K562 (cell line): Measurements from ENCODE around the gene TAS2R31. TPM values are rescaled to one million over a fixed set of nuclear protein-coding genes. Genes with fewer than 3 reads are reported as not detected.
"Not testable (repeated sequence)": the region's sequence is repeated elsewhere in the genome, so short reads cannot be mapped to it uniquely, and the experiment has no call there.

Source experiments
- ATAC-seq: fragments of 200-7000 bp; cut with Tn5 transposase; 3 replicates; pipeline ENCODE4 v1.9.1; 2020; ENCODE audit warnings: moderate library complexity
- BruUV-seq: library from RNA; stranded (reverse); fragments of 400-500 nt; replicated peaks from 2 replicates; lab custom pipeline; 2021; lab: Mats Ljungman, UMichigan
- CTCF ChIA-PET: fragments of 300-600 bp; formaldehyde crosslinking; extraction: SDS; loops from one replicate; lab custom pipeline; 2021; ENCODE audit warnings: low intra/inter-chr PET ratio; lab: Yijun Ruan, JAX
- POLR2A ChIA-PET: fragments of 300-600, 350-650 bp; sonication (Branson Sonifier 250); formaldehyde crosslinking; extraction: SDS; loops from one replicate; lab custom pipeline; 2021; ENCODE audit warnings: antibody characterized with exemption, inconsistent platforms; lab: Yijun Ruan, JAX
- DNase-seq, 4 experiments: peaks; one replicate each; pipeline versions ENCODE4 v3.0.0 to v3.0.0-alpha.2; 2011 to 2018; ENCODE audit warnings: low spot score in 3 of 4, mixed read lengths in 3 of 4; ENCODE audit errors: extremely low read depth in 1 of 4
- FAIRE-seq: peaks from 2 replicates; lab custom pipeline; 2011; peaks lifted over from hg19 to GRCh38; lab: Jason Lieb, UNC
- H2AFZ ChIP-seq: 2 replicates; pipeline ENCODE4 v1.6.0; 2011; ENCODE audit warnings: low read depth, low read length, control low read depth, inconsistent platforms
- H3K27ac ChIP-seq: fragments of 200-600 bp; 3 replicates; pipeline ENCODE4 v1.8.0; 2011; ENCODE audit warnings: low read depth, mild to moderate bottlenecking, control low read depth, inconsistent platforms, low read length, moderate library complexity, mixed read lengths; ENCODE audit errors: extremely low read depth
- H3K27me3 ChIP-seq, 2 experiments: fragments of 300-600 bp in 1 of 2; 2 replicates in 1 of 2; 3 replicates in 1 of 2; pipeline versions ENCODE4 v1.6.0 to v1.8.0; 2011; ENCODE audit warnings: inconsistent platforms in 2 of 2, low read length in 2 of 2, mild to moderate bottlenecking in 1 of 2, mixed read lengths in 1 of 2, moderate library complexity in 1 of 2; ENCODE audit not compliant: control insufficient read depth in 2 of 2, insufficient read depth in 2 of 2
- H3K36me3 ChIP-seq: fragments of 300-600 bp; 3 replicates; pipeline ENCODE4 v1.8.0; 2011; ENCODE audit warnings: mild to moderate bottlenecking, low read length, inconsistent platforms; ENCODE audit not compliant: control insufficient read depth, insufficient read depth
- H3K4me1 ChIP-seq, 2 experiments: fragments of 200-600 bp in 1 of 2; replicated peaks in 1 of 2; 2 replicates in 1 of 2; 3 replicates in 1 of 2; pipeline versions ENCODE4 v1.5.1 to v1.8.0; 2011; ENCODE audit warnings: inconsistent platforms in 2 of 2, low read length in 2 of 2, mild to moderate bottlenecking in 1 of 2, mixed read lengths in 1 of 2, moderate library complexity in 1 of 2; ENCODE audit not compliant: control insufficient read depth in 2 of 2, insufficient read depth in 2 of 2
- H3K4me2 ChIP-seq: 2 replicates; pipeline ENCODE4 v1.6.1; 2011; ENCODE audit warnings: low read length, control low read depth, inconsistent platforms, mixed read lengths; ENCODE audit not compliant: insufficient read depth
- H3K4me3 ChIP-seq: fragments of 200-600 bp; sonication (generic), shearing (Covaris generic); 2 replicates; pipeline ENCODE4 v1.5.1; 2016; ENCODE audit warnings: control low read depth, inconsistent platforms
- H3K79me2 ChIP-seq: fragments of 200-600 bp; 3 replicates; pipeline ENCODE4 v1.8.0; 2011; ENCODE audit warnings: low read length, inconsistent platforms; ENCODE audit not compliant: control insufficient read depth, insufficient read depth
- H3K9ac ChIP-seq, 2 experiments: 2 replicates each; pipeline versions ENCODE4 v1.6.0 to v1.6.1; 2011; ENCODE audit warnings: low read depth in 2 of 2, low read length in 2 of 2, control low read depth in 1 of 2, inconsistent platforms in 1 of 2, mild to moderate bottlenecking in 1 of 2, mixed read lengths in 1 of 2; ENCODE audit not compliant: insufficient read depth in 1 of 2
- H3K9me1 ChIP-seq: one replicate; pipeline ENCODE4 v1.6.0; 2011; ENCODE audit warnings: inconsistent platforms, mild to moderate bottlenecking, low read length, moderate library complexity; ENCODE audit not compliant: control insufficient read depth, insufficient read depth
- H3K9me3 ChIP-seq: replicated peaks from 2 replicates; pipeline ENCODE4 v1.5.1; 2011; ENCODE audit warnings: low read depth, low read length, inconsistent platforms; ENCODE audit not compliant: control insufficient read depth, insufficient read depth
- H4K20me1 ChIP-seq: replicated peaks from 2 replicates; pipeline ENCODE4 v1.6.1; 2011; ENCODE audit warnings: low read length, inconsistent platforms, mixed read lengths; ENCODE audit not compliant: control insufficient read depth, insufficient read depth
- CHD1 ChIP-seq: fragments of 200-600 bp; sonication (generic); IDR thresholded peaks from one replicate; pipeline ENCODE4 v1.6.1; 2012; ENCODE audit warnings: mild to moderate bottlenecking, moderate library complexity, low read length, inconsistent platforms
- CXXC5 ChIP-seq: fragments of 250-450 bp; sonication (Bioruptor Pico); IDR thresholded peaks from 2 replicates; pipeline ENCODE4 v1.8.0; 2022; ENCODE audit warnings: inconsistent platforms, mild to moderate bottlenecking, moderate library complexity
- JUND ChIP-seq, 2 experiments: IDR thresholded peaks; 2 replicates in 1 of 2; 3 replicates in 1 of 2; pipeline ENCODE4 v1.6.1; 2011; ENCODE audit warnings: borderline replicate concordance in 2 of 2, low read depth in 2 of 2, low read length in 2 of 2, improper control_type of control experiment in 1 of 2, missing biosample characterization in 1 of 2, missing genetic modification characterization in 1 of 2, missing genetic modification reagents in 1 of 2
- ZNF778 ChIP-seq: fragments of 450-650 bp; formaldehyde crosslinking; IDR thresholded peaks from 2 replicates; pipeline ENCODE4 v1.4.0; 2020; ENCODE audit warnings: mild to moderate bottlenecking, moderate library complexity
- ZNF780A ChIP-seq: fragments of 250-450 bp; sonication (Bioruptor Pico); IDR thresholded peaks from 2 replicates; pipeline ENCODE4 v1.5.0; 2021; ENCODE audit warnings: mild to moderate bottlenecking
- WGBS: fragments of 100-300 bp; shearing (Covaris generic); methylation state at CpG from one replicate; pipeline ENCODE4 v1.1.6; 2016; ENCODE audit warnings: low coverage, mixed read lengths; ENCODE audit not compliant: insufficient coverage; ENCODE audit errors: missing lambda C conversion rate; 5-methylcytosine and 5-hydroxymethylcytosine counted together
- in situ Hi-C: fragments of 300-500 bp; cut with MboI; formaldehyde crosslinking; loops from 4 replicates; pipeline ENCODE4 v1.15.0; 2018; ENCODE audit warnings: inconsistent platforms, mixed read lengths
- intact Hi-C: fragments of 100-400 bp; cut with micrococcal nuclease; formaldehyde crosslinking; loops from 2 replicates; pipeline ENCODE4 v1.14.2; 2022
- polyA plus RNA-seq, 8 experiments: library from polyadenylated mRNA; depleted of rRNA in 4 of 8; stranded (reverse) in 5 of 8; unstranded in 3 of 8; fragments of >200 nt; fragmentation: Nextera tagmentation in 2 of 8; fragmentation: Illumina TruSeq in 1 of 8; extraction: Ambion mirVana in 2 of 8; extraction: Trizol in 1 of 8; gene quantifications; 2 replicates each; pipeline versions ENCODE4 v1.2.1 to v1.2.3, GENCODE V29; 2011 to 2014; ENCODE audit warnings: inconsistent platforms in 1 of 8, missing spikeins in 1 of 8
- total RNA-seq, 7 experiments: library from RNA; depleted of rRNA in 6 of 7; stranded (reverse); fragments of >200 nt in 6 of 7; fragmentation: Illumina TruSeq in 2 of 7; extraction: Trizol in 2 of 7; gene quantifications; 2 replicates each; pipeline versions ENCODE4 v1.2.1 to v1.2.3, GENCODE V29; 2011 to 2021; ENCODE audit warnings: low replicate concordance in 1 of 7
- TF ChIP-seq, protein P1 (sequence below): IDR thresholded peaks from 3 replicates; pipeline ENCODE4 v1.6.1; 2011; ENCODE audit warnings: borderline replicate concordance, mild to moderate bottlenecking, moderate library complexity; ENCODE audit not compliant: insufficient read length; ENCODE audit errors: extremely low read depth
- TF ChIP-seq, protein P2 (sequence below): fragments of 450-650 bp; formaldehyde crosslinking; IDR thresholded peaks from 2 replicates; pipeline ENCODE4 v1.4.0; 2022; ENCODE audit warnings: mild to moderate bottlenecking, moderate library complexity
- TF ChIP-seq, protein P3 (sequence below), 2 experiments: IDR thresholded peaks; 2 replicates each; pipeline ENCODE4 v1.6.1; 2011; ENCODE audit warnings: borderline replicate concordance in 1 of 2, control low read depth in 1 of 2, low read depth in 1 of 2, low read length in 1 of 2, mild to moderate bottlenecking in 1 of 2, mixed read lengths in 1 of 2, moderate library complexity in 1 of 2; ENCODE audit not compliant: insufficient read depth in 1 of 2, insufficient read length in 1 of 2, poor library complexity in 1 of 2, severe bottlenecking in 1 of 2; ENCODE audit errors: extremely low read depth in 1 of 2

TAS2R31 gene
- total and polyA plus RNA-seq, 9 of the 15 experiments (the other 6 are each of a cell fraction or from before 2014, with no cell fraction given) = 0.59 to 3.6 (median 1.4) TPM; not detected in 4

DNA sequence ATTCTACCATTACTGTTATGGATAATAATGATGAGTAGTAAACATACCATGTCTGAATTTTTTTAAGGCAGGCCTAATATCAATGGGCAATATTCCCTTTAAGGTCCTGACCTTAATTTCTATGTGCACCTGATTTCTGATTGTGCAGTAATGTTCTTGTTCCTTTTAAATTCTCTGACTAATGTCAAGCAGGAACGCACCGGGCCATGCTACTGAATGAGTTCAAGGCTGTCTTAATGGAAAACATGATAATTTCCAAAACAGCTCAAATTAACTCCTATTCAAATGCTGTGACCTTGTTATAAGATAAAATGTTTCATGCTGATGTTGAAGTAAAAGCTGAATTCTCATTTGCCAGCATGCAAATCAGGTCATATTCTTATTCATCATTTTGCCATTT, 24.1 kb upstream of the TAS2R31 start (continued):
- TF ChIP-seq, protein P1, sequence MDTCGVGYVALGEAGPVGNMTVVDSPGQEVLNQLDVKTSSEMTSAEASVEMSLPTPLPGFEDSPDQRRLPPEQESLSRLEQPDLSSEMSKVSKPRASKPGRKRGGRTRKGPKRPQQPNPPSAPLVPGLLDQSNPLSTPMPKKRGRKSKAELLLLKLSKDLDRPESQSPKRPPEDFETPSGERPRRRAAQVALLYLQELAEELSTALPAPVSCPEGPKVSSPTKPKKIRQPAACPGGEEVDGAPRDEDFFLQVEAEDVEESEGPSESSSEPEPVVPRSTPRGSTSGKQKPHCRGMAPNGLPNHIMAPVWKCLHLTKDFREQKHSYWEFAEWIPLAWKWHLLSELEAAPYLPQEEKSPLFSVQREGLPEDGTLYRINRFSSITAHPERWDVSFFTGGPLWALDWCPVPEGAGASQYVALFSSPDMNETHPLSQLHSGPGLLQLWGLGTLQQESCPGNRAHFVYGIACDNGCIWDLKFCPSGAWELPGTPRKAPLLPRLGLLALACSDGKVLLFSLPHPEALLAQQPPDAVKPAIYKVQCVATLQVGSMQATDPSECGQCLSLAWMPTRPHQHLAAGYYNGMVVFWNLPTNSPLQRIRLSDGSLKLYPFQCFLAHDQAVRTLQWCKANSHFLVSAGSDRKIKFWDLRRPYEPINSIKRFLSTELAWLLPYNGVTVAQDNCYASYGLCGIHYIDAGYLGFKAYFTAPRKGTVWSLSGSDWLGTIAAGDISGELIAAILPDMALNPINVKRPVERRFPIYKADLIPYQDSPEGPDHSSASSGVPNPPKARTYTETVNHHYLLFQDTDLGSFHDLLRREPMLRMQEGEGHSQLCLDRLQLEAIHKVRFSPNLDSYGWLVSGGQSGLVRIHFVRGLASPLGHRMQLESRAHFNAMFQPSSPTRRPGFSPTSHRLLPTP = no peak
- TF ChIP-seq, protein P2, sequence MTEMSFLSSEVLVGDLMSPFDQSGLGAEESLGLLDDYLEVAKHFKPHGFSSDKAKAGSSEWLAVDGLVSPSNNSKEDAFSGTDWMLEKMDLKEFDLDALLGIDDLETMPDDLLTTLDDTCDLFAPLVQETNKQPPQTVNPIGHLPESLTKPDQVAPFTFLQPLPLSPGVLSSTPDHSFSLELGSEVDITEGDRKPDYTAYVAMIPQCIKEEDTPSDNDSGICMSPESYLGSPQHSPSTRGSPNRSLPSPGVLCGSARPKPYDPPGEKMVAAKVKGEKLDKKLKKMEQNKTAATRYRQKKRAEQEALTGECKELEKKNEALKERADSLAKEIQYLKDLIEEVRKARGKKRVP (CRISPR knock-in tag) = no peak
- no peak for TF ChIP-seq CXXC5 (CRISPR knock-in tag)
- TF ChIP-seq CHD1 = no peak
- TF ChIP-seq, protein P3, sequence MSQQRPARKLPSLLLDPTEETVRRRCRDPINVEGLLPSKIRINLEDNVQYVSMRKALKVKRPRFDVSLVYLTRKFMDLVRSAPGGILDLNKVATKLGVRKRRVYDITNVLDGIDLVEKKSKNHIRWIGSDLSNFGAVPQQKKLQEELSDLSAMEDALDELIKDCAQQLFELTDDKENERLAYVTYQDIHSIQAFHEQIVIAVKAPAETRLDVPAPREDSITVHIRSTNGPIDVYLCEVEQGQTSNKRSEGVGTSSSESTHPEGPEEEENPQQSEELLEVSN (IDR thresholded peaks at IDR 0.05; ENCODE audit: borderline replicate concordance in 1 of 2, extremely low read depth in 1 of 2, insufficient read depth in 1 of 2, insufficient read length in 1 of 2, low read depth in 1 of 2, low read length in 1 of 2, poor library complexity in 1 of 2, severe bottlenecking in 1 of 2) = no peak
- TF ChIP-seq ZNF778 = no peak
- no peak for TF ChIP-seq ZNF780A (CRISPR knock-in tag)
- no peak for TF ChIP-seq JUND (IDR thresholded peaks at IDR 0.05; ENCODE audit: borderline replicate concordance, low read depth, low read length)
- TF ChIP-seq JUND (tag; IDR thresholded peaks at IDR 0.05; ENCODE audit: borderline replicate concordance, low read depth, low read length) = no peak

DNA sequence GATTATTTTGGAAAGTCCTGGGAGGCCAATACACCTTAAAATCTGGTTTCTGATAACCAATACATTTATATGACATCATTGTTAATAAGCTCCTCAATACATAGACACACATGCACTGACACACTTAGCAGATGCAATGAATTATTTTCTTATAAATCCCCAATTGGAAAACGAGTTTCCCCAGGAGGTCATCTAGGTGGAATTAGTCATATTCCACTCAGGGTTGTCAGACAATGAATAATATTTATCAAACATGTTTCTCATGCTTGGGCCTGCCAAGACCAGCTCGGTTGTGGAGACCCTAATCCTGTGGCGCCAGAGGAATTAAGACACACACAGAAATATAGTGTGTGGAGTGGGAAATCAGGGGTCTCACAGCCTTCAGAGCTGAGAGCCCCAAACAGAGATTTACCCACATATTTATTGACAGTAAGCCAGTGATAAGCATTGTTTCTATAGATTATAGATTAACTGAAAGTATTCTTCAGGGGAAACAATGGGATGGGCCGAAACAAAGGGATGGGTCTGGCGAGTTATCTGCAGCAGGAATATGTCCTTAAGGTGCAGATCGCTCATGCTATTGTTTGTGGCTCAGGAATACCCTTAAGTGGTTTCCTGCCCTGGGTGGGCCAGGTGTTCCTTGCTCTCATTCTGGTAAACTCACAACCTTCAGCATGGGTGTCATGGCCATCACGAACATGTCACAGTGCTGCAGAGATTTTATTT, 18.8 kb upstream of the TAS2R31 start:
- H3K4me3 ChIP-seq, H3K9ac ChIP-seq, POLR2A ChIA-PET, FAIRE-seq, H3K4me1 ChIP-seq, H3K9me1 ChIP-seq, BruUV-seq, H3K9me3 ChIP-seq, H4K20me1 ChIP-seq, in situ Hi-C loops, H3K4me2 ChIP-seq, H3K27me3 ChIP-seq, CTCF ChIA-PET, H3K36me3 ChIP-seq, ATAC-seq, DNase-seq, H2AFZ ChIP-seq, H3K27ac ChIP-seq, intact Hi-C loops, H3K79me2 ChIP-seq: not testable (repeated sequence)
- 93% methylated on average over 6 of the region's 7 CpGs for WGBS
